Erythroblast (primary cell): Measurements from ENCODE around the gene SFMBT2.
"Not testable (repeated sequence)": the region's sequence is repeated elsewhere in the genome, so short reads cannot be mapped to it uniquely, and the experiment has no call there.

Experiments used
- GATA1 ChIP-seq: IDR thresholded peaks from 2 replicates; pipeline ENCODE4 v1.6.1; 2011; ENCODE audit warnings: low read depth, mild to moderate bottlenecking, control low read depth, low read length, moderate library complexity
- POLR2A ChIP-seq: IDR thresholded peaks from 2 replicates; pipeline ENCODE4 v1.6.1; 2011; ENCODE audit warnings: mild to moderate bottlenecking, low read length

GRCh38 chr10:7184116-7184515, 226.7 kb downstream of the SFMBT2 start:
- not testable (repeated sequence) for TF ChIP-seq POLR2A, GATA1
